ENCODE data around the gene EED. TPM values are rescaled to one million over a fixed set of nuclear protein-coding genes. Genes with fewer than 3 reads are reported as not detected.
A peak's percentile ranks its signal among the peaks of the same experiment; 100 is the strongest.
"Not testable (repeated sequence)": the region's sequence is repeated elsewhere in the genome, so short reads cannot be mapped to it uniquely, and the experiment has no call there.

The EED gene
- total RNA-seq, 1 experiment from 2014 or later = 24.4 TPM

DNA sequence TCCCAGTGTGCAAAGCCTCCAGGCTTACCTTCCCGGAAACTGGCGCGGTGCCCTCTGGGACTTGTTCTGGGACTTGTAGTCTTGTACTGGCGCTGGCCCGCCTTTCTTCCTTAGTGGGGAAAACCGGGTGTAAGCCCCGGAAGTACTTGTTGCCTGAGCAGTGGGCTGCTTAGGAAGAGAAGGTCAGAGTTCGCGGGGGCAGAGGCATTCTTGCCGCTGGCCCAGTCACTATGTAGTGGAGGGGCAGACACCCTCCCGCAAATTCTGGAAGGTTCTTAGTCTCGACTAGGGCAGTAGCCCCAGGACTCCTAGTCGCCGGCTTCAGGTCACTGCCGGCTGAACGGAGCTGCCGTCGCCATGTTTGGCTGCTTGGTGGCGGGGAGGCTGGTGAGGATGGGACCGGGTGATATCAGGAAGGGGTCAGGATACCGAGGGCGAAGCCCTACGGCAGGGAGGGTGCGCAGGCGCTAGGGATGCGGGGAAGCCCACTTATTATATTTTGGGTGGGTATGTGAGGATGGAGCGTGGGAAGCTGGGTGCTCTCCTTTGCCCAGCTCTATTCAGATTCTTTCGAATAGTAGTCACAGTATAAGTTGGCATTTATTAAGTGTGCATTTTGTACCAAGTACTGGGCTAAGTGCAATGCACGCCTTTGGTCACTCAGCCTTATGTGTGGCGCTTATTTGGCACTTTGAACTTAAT, 57.7 kb downstream of the EED start, which contains the start of gene HIKESHI:
HIKESHI (plus strand) TSS at position 149 of the 702 bp plus-strand sequence; CDS start at position 358, 209 bp downstream.
- peak; percentile 92 for DNase-seq
- peak within 1 kb of the TSS; percentile 100 for H3K4me3 Mint-ChIP-seq (ENCODE audit: low read depth, unreplicated experiment)
- H3K9me3 Mint-ChIP-seq (ENCODE audit: low read depth, unreplicated experiment) = no peaks in the 10 kb centered on the region
- H3K36me3 Mint-ChIP-seq (ENCODE audit: insufficient read depth, unreplicated experiment) = peaks cover 17% of the 10 kb centered on the region
- TF ChIP-seq, protein P1, sequence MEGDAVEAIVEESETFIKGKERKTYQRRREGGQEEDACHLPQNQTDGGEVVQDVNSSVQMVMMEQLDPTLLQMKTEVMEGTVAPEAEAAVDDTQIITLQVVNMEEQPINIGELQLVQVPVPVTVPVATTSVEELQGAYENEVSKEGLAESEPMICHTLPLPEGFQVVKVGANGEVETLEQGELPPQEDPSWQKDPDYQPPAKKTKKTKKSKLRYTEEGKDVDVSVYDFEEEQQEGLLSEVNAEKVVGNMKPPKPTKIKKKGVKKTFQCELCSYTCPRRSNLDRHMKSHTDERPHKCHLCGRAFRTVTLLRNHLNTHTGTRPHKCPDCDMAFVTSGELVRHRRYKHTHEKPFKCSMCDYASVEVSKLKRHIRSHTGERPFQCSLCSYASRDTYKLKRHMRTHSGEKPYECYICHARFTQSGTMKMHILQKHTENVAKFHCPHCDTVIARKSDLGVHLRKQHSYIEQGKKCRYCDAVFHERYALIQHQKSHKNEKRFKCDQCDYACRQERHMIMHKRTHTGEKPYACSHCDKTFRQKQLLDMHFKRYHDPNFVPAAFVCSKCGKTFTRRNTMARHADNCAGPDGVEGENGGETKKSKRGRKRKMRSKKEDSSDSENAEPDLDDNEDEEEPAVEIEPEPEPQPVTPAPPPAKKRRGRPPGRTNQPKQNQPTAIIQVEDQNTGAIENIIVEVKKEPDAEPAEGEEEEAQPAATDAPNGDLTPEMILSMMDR (IDR thresholded peaks at IDR 0.05; ENCODE audit: unreplicated experiment) = no peak
- no peaks in the 10 kb centered on the region for H3K4me1 Mint-ChIP-seq (ENCODE audit: low read depth, unreplicated experiment)
- intact Hi-C loops (cut with micrococcal nuclease; ENCODE audit: unreplicated experiment) = no loop called here
- CTCF ChIA-PET = interaction anchor here (0.6 kb wide), 1 partner anchor 77 kb away, joined by 3 read pairs; no protein-coding TSS in a partner anchor
- no peaks in the 10 kb centered on the region for H3K27me3 Mint-ChIP-seq (ENCODE audit: unreplicated experiment)
- no TSS peak for BruUV-seq (replicated peaks)
- peak within 1 kb of the TSS; percentile 94 for H3K27ac Mint-ChIP-seq (ENCODE audit: unreplicated experiment)

GRCh38 chr11:86303257-86303656, 58.7 kb downstream of the EED start:
- no peak for DNase-seq
- H3K36me3 Mint-ChIP-seq (ENCODE audit: insufficient read depth, unreplicated experiment) = peaks cover 17% of the 10 kb centered on the region
- H3K4me3 Mint-ChIP-seq (ENCODE audit: low read depth, unreplicated experiment) = peak overlapping the region; percentile 100
- intact Hi-C loops (cut with micrococcal nuclease; ENCODE audit: unreplicated experiment) = no loop called here
- BruUV-seq (replicated peaks) = no TSS peak
- TF ChIP-seq, protein P1 (IDR thresholded peaks at IDR 0.05; ENCODE audit: unreplicated experiment) = no peak
- no peaks in the 10 kb centered on the region for H3K9me3 Mint-ChIP-seq (ENCODE audit: low read depth, unreplicated experiment)
- no peaks in the 10 kb centered on the region for H3K27me3 Mint-ChIP-seq (ENCODE audit: unreplicated experiment)
- no peaks in the 10 kb centered on the region for H3K4me1 Mint-ChIP-seq (ENCODE audit: low read depth, unreplicated experiment)
- peak overlapping the region; percentile 94 for H3K27ac Mint-ChIP-seq (ENCODE audit: unreplicated experiment)
- CTCF ChIA-PET = no interaction called here

GRCh38 chr11:86308710-86309109, 64.2 kb downstream of the EED start:
- H3K27ac Mint-ChIP-seq (ENCODE audit: unreplicated experiment); H3K4me1 Mint-ChIP-seq (ENCODE audit: low read depth, unreplicated experiment); H3K27me3 Mint-ChIP-seq (ENCODE audit: unreplicated experiment); DNase-seq; BruUV-seq (replicated peaks); CTCF ChIA-PET; H3K36me3 Mint-ChIP-seq (ENCODE audit: insufficient read depth, unreplicated experiment); intact Hi-C loops (cut with micrococcal nuclease; ENCODE audit: unreplicated experiment); H3K9me3 Mint-ChIP-seq (ENCODE audit: low read depth, unreplicated experiment); H3K4me3 Mint-ChIP-seq (ENCODE audit: low read depth, unreplicated experiment): not testable (repeated sequence)

GRCh38 chr11:86313793-86314192, 69.2 kb downstream of the EED start:
- intact Hi-C loops (cut with micrococcal nuclease; ENCODE audit: unreplicated experiment) = no loop called here
- CTCF ChIA-PET = no interaction called here
- TF ChIP-seq, protein P1 (IDR thresholded peaks at IDR 0.05; ENCODE audit: unreplicated experiment) = no peak
- Mint-ChIP-seq H3K27me3 (ENCODE audit: unreplicated experiment) (no peaks in the 10 kb centered on the region), H3K9me3 (ENCODE audit: low read depth, unreplicated experiment) (no peaks in the 10 kb centered on the region), H3K36me3 (ENCODE audit: insufficient read depth, unreplicated experiment) (no peaks in the 10 kb centered on the region), H3K4me3 (ENCODE audit: low read depth, unreplicated experiment) (no peak overlapping the region), H3K27ac (ENCODE audit: unreplicated experiment) (no peak overlapping the region), H3K4me1 (ENCODE audit: low read depth, unreplicated experiment) (no peaks in the 10 kb centered on the region)
- BruUV-seq (replicated peaks) = no TSS peak
- DNase-seq = no peak

DNA sequence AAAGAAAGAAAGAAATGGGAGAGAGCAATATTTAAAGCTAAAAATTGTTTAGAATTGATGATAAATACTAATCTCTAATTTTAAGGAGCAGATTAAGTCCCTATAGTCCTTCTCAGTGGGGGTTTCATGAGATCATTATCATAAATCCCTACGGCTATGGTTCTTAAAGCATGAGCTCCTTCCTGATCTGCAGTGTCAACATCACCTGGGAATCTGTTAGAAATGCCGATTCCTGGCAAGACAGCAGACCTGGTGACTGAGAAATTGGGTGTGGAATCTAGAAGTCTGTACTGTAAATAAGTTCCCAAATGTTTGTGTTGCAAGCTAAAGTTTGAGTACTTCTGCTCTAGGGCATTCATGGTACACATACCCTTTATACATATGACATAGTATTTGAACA, 70.1 kb downstream of the EED start:
- CTCF ChIA-PET = no interaction called here
- Mint-ChIP-seq H3K4me3 (ENCODE audit: low read depth, unreplicated experiment) (no peak overlapping the region), H3K4me1 (ENCODE audit: low read depth, unreplicated experiment) (no peaks in the 10 kb centered on the region), H3K36me3 (ENCODE audit: insufficient read depth, unreplicated experiment) (no peaks in the 10 kb centered on the region), H3K27me3 (ENCODE audit: unreplicated experiment) (no peaks in the 10 kb centered on the region), H3K27ac (ENCODE audit: unreplicated experiment) (no peak overlapping the region), H3K9me3 (ENCODE audit: low read depth, unreplicated experiment) (no peaks in the 10 kb centered on the region)
- intact Hi-C loops (cut with micrococcal nuclease; ENCODE audit: unreplicated experiment) = no loop called here
- DNase-seq = no peak
- no TSS peak for BruUV-seq (replicated peaks)
- TF ChIP-seq, protein P1 (IDR thresholded peaks at IDR 0.05; ENCODE audit: unreplicated experiment) = no peak
